SW480 (cell line): ENCODE measurements around the gene PRAMEF17.
A peak's percentile ranks its signal among the peaks of the same experiment; 100 is the strongest.
"Not testable (repeated sequence)": the region's sequence is repeated elsewhere in the genome, so short reads cannot be mapped to it uniquely, and the experiment has no call there.

Experiments used
- DNase-seq: peaks from one replicate; pipeline ENCODE4 v3.0.0-alpha.2; 2016; ENCODE audit warnings: low spot score

PRAMEF17 gene

GRCh38 chr1:13389332-13389731, at the start of gene PRAMEF17:
TSS of gene PRAMEF17 (plus strand) at chr1:13389632. CDS start at chr1:13389658, 26 bp downstream.
- not testable (repeated sequence) for DNase-seq

- not testable (repeated sequence) for DNase-seq
These were observed 46.9 kb upstream of the PRAMEF17 start for GRCh38 chr1:13342496-13342895.

GRCh38 chr1:13347034-13347433, 42.4 kb upstream of the PRAMEF17 start, which contains the start of gene PRAMEF14:
TSS of gene PRAMEF14 (minus strand) at chr1:13347134. CDS start at chr1:13345314, 1,820 bp downstream.
- not testable (repeated sequence) for DNase-seq

GRCh38 chr1:13353476-13353875, 36.0 kb upstream of the PRAMEF17 start:
- DNase-seq = not testable (repeated sequence)

- not testable (repeated sequence) for DNase-seq
These were observed 35.0 kb upstream of the PRAMEF17 start for GRCh38 chr1:13354475-13354874.

- DNase-seq = peak; percentile 55
These were observed 32.7 kb upstream of the PRAMEF17 start for GRCh38 chr1:13356774-13357173.

GRCh38 chr1:13362364-13362763, 27.1 kb upstream of the PRAMEF17 start:
- DNase-seq = not testable (repeated sequence)

- DNase-seq = not testable (repeated sequence)
These were observed 24.5 kb upstream of the PRAMEF17 start for GRCh38 chr1:13364928-13365327.

GRCh38 chr1:13366536-13366935, 22.9 kb upstream of the PRAMEF17 start:
- not testable (repeated sequence) for DNase-seq

- peak; percentile 27 for DNase-seq
These were observed 20.9 kb upstream of the PRAMEF17 start for GRCh38 chr1:13368544-13368943.

- DNase-seq = not testable (repeated sequence)
These were observed 10.4 kb upstream of the PRAMEF17 start for GRCh38 chr1:13378983-13379382.

- DNase-seq = not testable (repeated sequence)
These were observed 9.1 kb upstream of the PRAMEF17 start for GRCh38 chr1:13380380-13380779.

- not testable (repeated sequence) for DNase-seq
These were observed 3.6 kb downstream of the PRAMEF17 start for GRCh38 chr1:13393004-13393403.

GRCh38 chr1:13394761-13395160, 5.3 kb downstream of the PRAMEF17 start:
- not testable (repeated sequence) for DNase-seq

- not testable (repeated sequence) for DNase-seq
These were observed 5.9 kb downstream of the PRAMEF17 start for GRCh38 chr1:13395311-13395710.

- DNase-seq = no peak
These were observed 18.4 kb downstream of the PRAMEF17 start for GRCh38 chr1:13407811-13408210.

- DNase-seq = not testable (repeated sequence)
These were observed 20.7 kb downstream of the PRAMEF17 start, which contains the start of gene PRAMEF20 for GRCh38 chr1:13410150-13410549. TSS of gene PRAMEF20 (plus strand) at chr1:13410450. CDS start at chr1:13416355, 5,905 bp downstream.

GRCh38 chr1:13430495-13430894, 41.1 kb downstream of the PRAMEF17 start:
- DNase-seq = no peak

- peak; percentile 38 for DNase-seq
These were observed 42.8 kb downstream of the PRAMEF17 start for GRCh38 chr1:13432251-13432650.

- DNase-seq = not testable (repeated sequence)
These were observed 44.4 kb downstream of the PRAMEF17 start for GRCh38 chr1:13433694-13434358.

GRCh38 chr1:13435458-13435857, 46.0 kb downstream of the PRAMEF17 start:
- no peak for DNase-seq

GRCh38 chr1:13439104-13439783, 49.8 kb downstream of the PRAMEF17 start:
- not testable (repeated sequence) for DNase-seq
